ENCODE measurements around the gene HSPB6.

HSPB6 gene

GRCh38 chr19:35729763-35730162, 27.1 kb downstream of the HSPB6 start:
- TF ChIP-seq REST (IDR thresholded peaks at IDR 0.05; ENCODE audit: insufficient read depth in 1 of 2, low read depth in 2 of 2, low read length in 2 of 2) (no peak), FOXP2 (optimal IDR thresholded peaks at IDR 0.05; ENCODE audit: borderline replicate concordance, extremely low read depth, extremely low read length, insufficient read depth) (no peak), SIN3A (IDR thresholded peaks at IDR 0.05; ENCODE audit: borderline replicate concordance, insufficient read depth, low read length) (no peak), TAF1 (IDR thresholded peaks at IDR 0.05; ENCODE audit: borderline replicate concordance, insufficient read depth, low read length) (no peak)

GRCh38 chr19:35729021-35729420, 27.8 kb downstream of the HSPB6 start:
- TF ChIP-seq REST (IDR thresholded peaks at IDR 0.05; ENCODE audit: insufficient read depth in 1 of 2, low read depth in 2 of 2, low read length in 2 of 2) (no peak), SIN3A (IDR thresholded peaks at IDR 0.05; ENCODE audit: borderline replicate concordance, insufficient read depth, low read length) (no peak), POLR2AphosphoS5 (IDR thresholded peaks at IDR 0.05; ENCODE audit: low read depth, low read length) (no peak), FOXP2 (optimal IDR thresholded peaks at IDR 0.05; ENCODE audit: borderline replicate concordance, extremely low read depth, extremely low read length, insufficient read depth) (no peak), TAF1 (IDR thresholded peaks at IDR 0.05; ENCODE audit: borderline replicate concordance, insufficient read depth, low read length) (no peak)

GRCh38 chr19:35727956-35728706, 28.7 kb downstream of the HSPB6 start:
- TF ChIP-seq SIN3A (IDR thresholded peaks at IDR 0.05; ENCODE audit: borderline replicate concordance, insufficient read depth, low read length) (no peak), REST (IDR thresholded peaks at IDR 0.05; ENCODE audit: insufficient read depth in 1 of 2, low read depth in 2 of 2, low read length in 2 of 2) (no peak), POLR2AphosphoS5 (IDR thresholded peaks at IDR 0.05; ENCODE audit: low read depth, low read length) (no peak), FOXP2 (optimal IDR thresholded peaks at IDR 0.05; ENCODE audit: borderline replicate concordance, extremely low read depth, extremely low read length, insufficient read depth) (no peak), TAF1 (IDR thresholded peaks at IDR 0.05; ENCODE audit: borderline replicate concordance, insufficient read depth, low read length) (no peak)

GRCh38 chr19:35727053-35727955, 29.5 kb downstream of the HSPB6 start:
- TF ChIP-seq REST (IDR thresholded peaks at IDR 0.05; ENCODE audit: insufficient read depth in 1 of 2, low read depth in 2 of 2, low read length in 2 of 2) (no peak), TAF1 (IDR thresholded peaks at IDR 0.05; ENCODE audit: borderline replicate concordance, insufficient read depth, low read length) (no peak), SIN3A (IDR thresholded peaks at IDR 0.05; ENCODE audit: borderline replicate concordance, insufficient read depth, low read length) (no peak), POLR2AphosphoS5 (IDR thresholded peaks at IDR 0.05; ENCODE audit: low read depth, low read length) (no peak), FOXP2 (optimal IDR thresholded peaks at IDR 0.05; ENCODE audit: borderline replicate concordance, extremely low read depth, extremely low read length, insufficient read depth) (no peak)
